ENCODE results near the gene CACNA2D4. TPM values are rescaled to one million over a fixed set of nuclear protein-coding genes. Genes with fewer than 3 reads are reported as not detected.
"Not testable (repeated sequence)": the region's sequence is repeated elsewhere in the genome, so short reads cannot be mapped to it uniquely, and the experiment has no call there.

The CACNA2D4 gene
- total and polyA plus RNA-seq, 12 donors = 0.54 to 9.1 (median 3.1) TPM

- 0 to 80% (median 43%) methylated on average over 1 of the region's 1 CpG for WGBS, 4 donors
- intact Hi-C loops (cut with DNase I) = loop anchor here in 1 of 2 donors (5.0 kb wide), 1 partner anchor 85 kb away; no protein-coding TSS in a partner anchor
- Histone ChIP-seq H3K36me3 (replicated peaks in 1 of 2) (peaks cover 0 to 55% of the 10 kb centered on the region in 2 donors), H3K27ac (peak overlapping the region in 2 of 5 donors; percentile 71 to 81), H3K4me1 (replicated peaks in 1 of 2) (peaks cover 28 to 29% of the 10 kb centered on the region in 2 donors), H3K27me3 (no peaks in the 10 kb centered on the region), H3K9me3 (replicated peaks in 1 of 3) (no peaks in the 10 kb centered on the region), H3K4me3 (no peak overlapping the region)
- no peak for DNase-seq
- TF ChIP-seq CTCF (IDR thresholded peaks at IDR 0.05) = no peak
- TF ChIP-seq POLR2A (IDR thresholded peaks at IDR 0.05) = no peak
Observed at GRCh38 chr12:1947081-1947480, 28.6 kb upstream of the CACNA2D4 start.

GRCh38 chr12:1946296-1946695 is 27.8 kb upstream of the CACNA2D4 start:
- Histone ChIP-seq H3K4me1 (replicated peaks in 1 of 2) (peaks cover 28 to 29% of the 10 kb centered on the region in 2 donors), H3K27ac (peak overlapping the region in 4 of 5 donors; percentile 23 to 81 (median 70)), H3K27me3 (no peaks in the 10 kb centered on the region), H3K36me3 (replicated peaks in 1 of 2) (peaks cover 0 to 53% of the 10 kb centered on the region in 2 donors), H3K9me3 (replicated peaks in 1 of 3) (no peaks in the 10 kb centered on the region), H3K4me3 (no peak overlapping the region)
- intact Hi-C loops (cut with DNase I) = loop anchor here in 1 of 2 donors (5.0 kb wide), 1 partner anchor 86 kb away; no protein-coding TSS in a partner anchor
- TF ChIP-seq POLR2A (IDR thresholded peaks at IDR 0.05) (no peak), CTCF (IDR thresholded peaks at IDR 0.05) (no peak)
- peak in 1 of 7 donors; percentile 52 for DNase-seq
- 45 to 55% (median 50%) methylated on average over 3 of the region's 3 CpGs for WGBS, 4 donors

GRCh38 chr12:1945502-1945901 is 27.1 kb upstream of the CACNA2D4 start:
- not testable (repeated sequence) for H3K9me3 ChIP-seq (replicated peaks in 1 of 3); H3K4me3 ChIP-seq; H3K27me3 ChIP-seq; DNase-seq
- Histone ChIP-seq H3K4me1 (replicated peaks in 1 of 2) (peaks cover 25 to 26% of the 10 kb centered on the region in 2 donors), H3K36me3 (replicated peaks in 1 of 2) (peaks cover 0 to 54% of the 10 kb centered on the region in 2 donors), H3K27ac (peak overlapping the region in 3 of 5 donors; percentile 60 to 71 (median 60))
- WGBS, 4 donors = 95 to 96% (median 96%) methylated on average over 5 of the region's 5 CpGs
- intact Hi-C loops (cut with DNase I) = loop anchor here in 1 of 2 donors (5.0 kb wide), 1 partner anchor 87 kb away; no protein-coding TSS in a partner anchor

- no peak overlapping the region for H3K4me3 ChIP-seq
- peak; percentile 84 to 96 (median 89) for DNase-seq
- H3K36me3 ChIP-seq (replicated peaks in 1 of 2) = peaks cover 0 to 34% of the 10 kb centered on the region in 2 donors
- no peaks in the 10 kb centered on the region for H3K27me3 ChIP-seq
- WGBS, 4 donors = 37 to 43% (median 38%) methylated on average over 16 of the region's 16 CpGs
- H3K4me1 ChIP-seq (replicated peaks in 1 of 2) = peaks cover 14 to 19% of the 10 kb centered on the region in 2 donors
- no peaks in the 10 kb centered on the region for H3K9me3 ChIP-seq (replicated peaks in 1 of 3)
- peak; percentile 89 to 97 (median 96) for TF ChIP-seq CTCF (IDR thresholded peaks at IDR 0.05)
- TF ChIP-seq POLR2A (IDR thresholded peaks at IDR 0.05) = no peak
- intact Hi-C loops (cut with DNase I) = loop anchor here (2.0 to 10.0 kb wide), 3 partner anchors 143 to 295 kb away; no protein-coding TSS in a partner anchor
- peak overlapping the region in 1 of 5 donors; percentile 12 for H3K27ac ChIP-seq
Observed at GRCh38 chr12:1939801-1940607, 21.6 kb upstream of the CACNA2D4 start.

Measured in adrenal gland (tissue), 12 donors.